ENCODE data around the gene TRAF5.

TRAF5 gene

DNA sequence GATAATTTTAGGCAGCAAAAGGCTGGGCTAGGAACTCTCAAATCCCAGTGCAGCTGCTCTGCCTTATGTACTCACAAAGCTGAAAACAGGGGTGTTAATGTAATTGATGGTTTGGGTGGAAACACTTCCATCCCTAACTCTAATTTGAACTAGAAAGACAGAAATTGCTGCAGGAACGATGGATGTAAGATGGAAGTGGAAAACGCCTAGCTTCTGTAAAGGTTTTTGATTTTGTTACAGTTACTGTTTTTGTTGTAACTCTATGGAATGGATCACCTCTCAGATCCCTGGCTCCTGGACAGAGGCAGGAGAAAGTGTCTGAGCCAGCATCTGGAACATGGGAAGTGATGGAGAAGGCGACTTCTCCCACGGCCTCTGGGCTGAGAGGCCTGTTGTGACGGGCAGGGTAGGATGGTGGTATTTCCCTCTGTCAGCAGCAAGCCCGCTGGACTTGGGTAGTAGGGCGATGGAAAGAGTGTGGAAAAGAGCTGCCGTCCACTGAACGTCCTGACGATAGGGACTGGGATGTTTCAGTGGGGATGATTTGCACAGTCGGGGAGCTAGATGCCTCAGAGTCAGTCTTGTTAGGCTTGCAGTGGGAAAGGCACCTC is 1.6 kb downstream of the TRAF5 start:
- DNase-seq (ENCODE audit: low read depth) = no peak

DNA sequence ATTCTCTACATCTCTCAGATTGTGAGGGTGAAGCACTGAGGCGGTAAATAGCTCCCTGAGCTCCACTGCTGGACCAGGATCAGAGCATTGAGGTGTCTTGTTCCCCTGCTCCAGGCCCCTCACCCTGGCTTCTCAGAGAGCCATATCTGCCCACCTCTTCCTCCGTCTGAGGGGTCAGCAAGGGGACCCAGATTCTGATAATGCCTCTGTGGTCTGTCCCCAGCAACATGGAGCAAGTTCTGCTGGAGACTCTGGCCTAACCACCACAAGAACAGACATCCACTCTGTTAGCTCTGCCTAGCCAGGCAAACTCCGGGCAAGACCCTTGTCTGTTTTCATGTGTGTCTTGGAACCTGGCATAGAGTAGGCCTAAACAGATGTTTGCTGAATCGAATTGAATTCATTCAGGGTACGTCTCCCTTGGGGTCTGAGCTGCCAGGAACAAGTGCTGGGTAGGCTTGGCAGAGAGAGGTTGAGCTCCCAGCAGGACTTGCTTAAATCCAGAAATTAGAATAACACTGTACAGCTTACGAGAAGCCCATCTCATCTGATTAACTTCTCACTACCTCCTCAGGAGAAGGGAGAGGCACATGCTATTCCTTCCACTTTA is 2.3 kb downstream of the TRAF5 start:
- no peak for DNase-seq (ENCODE audit: low read depth)

DNA sequence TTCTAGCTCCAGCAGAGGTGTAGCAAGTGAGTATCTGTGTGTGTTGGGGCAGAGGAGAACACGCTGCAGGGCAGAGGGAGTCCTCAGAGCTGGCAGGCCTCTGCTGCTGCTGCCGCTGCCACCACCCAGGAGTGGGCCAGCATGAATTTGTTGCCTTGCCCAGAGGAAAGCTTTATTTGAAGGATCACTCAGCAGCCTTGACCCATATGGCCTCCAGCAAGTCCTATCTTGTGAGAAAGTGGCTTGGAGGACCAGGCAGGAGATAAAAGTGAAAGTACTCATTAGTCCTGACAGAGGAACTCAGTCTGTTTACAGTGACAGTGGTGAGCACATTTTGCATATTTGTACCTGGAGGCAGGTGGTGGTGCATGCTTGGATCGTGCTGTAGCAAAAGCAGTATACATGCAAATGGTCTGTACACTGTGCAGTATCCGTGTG is 3.1 kb downstream of the TRAF5 start:
- DNase-seq (ENCODE audit: low read depth) = no peak

- DNase-seq (ENCODE audit: low read depth) = no peak
These were observed 3.8 kb downstream of the TRAF5 start for GRCh38 chr1:211330282-211330936.

DNA sequence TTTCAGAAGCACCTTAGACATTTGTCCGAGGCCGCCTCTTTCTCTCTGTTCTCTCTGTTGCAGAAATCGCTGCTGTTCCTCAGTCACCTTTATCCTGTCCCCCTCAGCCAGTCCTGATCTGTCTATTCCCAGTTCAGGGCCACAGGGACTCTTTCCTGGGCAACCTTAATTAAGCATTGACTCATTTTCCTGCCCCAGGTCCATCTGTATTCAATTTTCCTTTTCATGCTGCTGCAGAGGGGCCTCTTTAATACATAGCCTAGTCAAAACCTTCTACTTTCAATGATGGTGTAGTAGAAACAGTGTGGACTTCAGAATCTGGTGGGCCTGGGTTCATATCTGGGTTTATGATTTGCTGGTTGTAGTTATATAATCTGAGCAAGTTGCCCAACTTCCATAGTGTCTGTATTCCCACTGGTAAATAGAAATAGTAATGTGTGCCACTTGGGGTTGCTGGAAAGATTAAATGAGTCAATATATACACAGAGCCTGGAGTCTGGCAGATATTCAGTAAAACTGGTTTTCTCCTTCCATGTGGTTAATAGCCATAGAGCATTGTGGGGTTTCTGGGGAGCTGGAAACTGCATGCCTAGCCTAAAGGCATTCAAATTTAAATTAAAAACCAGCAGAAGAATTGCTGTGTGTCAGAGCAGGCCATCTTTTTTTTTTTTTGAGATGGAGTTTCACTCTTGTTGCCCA is 4.5 kb downstream of the TRAF5 start:
- no peak for DNase-seq (ENCODE audit: low read depth)

DNA sequence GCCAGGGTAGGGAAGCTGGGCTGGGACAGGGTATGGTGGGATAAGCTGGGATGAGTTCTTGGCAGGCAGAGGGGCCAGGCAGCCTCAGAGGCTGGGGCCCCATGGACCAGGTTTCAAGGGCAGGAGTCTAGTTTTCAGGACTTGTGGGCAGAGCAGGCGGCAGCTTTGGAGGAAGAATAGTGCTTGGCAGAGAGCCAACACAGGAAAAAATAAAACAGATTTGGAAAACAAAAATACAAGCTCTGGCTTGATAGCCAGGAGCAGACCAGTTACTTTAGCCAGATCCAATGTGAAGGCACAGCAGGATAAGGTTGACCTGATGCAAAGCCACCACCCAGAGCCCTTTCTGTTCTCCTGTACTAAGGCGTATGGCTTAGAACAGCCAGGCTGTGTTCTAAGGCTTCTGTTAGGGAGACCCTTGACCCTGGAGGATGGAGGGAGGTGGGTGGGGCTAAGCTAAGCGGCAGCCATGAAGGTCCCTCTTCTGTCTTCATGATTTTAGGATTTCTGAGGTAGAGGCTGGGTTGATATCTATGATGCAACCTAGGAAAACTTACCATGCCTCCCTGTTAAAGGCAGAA is 5.5 kb downstream of the TRAF5 start:
- DNase-seq (ENCODE audit: low read depth) = no peak

DNA sequence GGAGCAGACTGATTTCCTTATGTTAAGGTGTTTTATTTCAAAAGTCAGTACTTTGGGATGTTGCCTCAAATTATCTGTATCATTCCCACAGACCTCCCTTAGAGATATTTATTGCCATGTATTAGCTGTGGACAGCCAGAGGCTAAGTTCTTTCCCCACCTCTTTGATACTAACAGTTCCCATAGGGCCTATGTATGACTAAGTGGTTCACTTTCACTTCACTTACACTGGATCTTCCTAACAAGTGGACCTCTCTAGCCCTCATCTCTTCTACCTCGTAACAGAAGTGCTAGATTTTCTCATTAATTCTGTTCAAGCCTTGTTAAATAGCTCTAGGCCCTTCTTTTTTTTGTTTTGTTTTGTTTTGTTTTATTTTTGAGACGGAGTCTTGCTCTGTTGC is 6.2 kb downstream of the TRAF5 start:
- no peak for DNase-seq (ENCODE audit: low read depth)

DNA sequence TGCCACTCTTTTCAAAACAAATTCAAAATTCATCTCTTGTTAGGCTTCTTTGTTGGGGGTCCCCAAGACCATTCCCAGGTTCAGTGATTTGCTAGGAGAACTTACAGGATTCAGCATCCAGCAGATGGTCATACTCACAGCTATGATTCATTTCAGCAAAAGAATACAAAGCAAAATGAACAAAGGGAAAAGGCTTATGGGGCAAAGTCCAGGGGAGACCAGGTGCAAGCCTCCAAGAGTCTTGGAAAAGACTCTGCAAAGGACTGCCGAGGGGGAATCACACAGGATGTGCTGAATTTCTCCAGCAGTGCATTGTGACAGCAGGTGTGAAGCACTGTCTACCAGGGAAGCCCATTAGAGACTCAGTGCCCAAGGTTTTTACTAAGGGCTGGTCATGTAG is 7.3 kb downstream of the TRAF5 start:
- DNase-seq (ENCODE audit: low read depth) = no peak

DNA sequence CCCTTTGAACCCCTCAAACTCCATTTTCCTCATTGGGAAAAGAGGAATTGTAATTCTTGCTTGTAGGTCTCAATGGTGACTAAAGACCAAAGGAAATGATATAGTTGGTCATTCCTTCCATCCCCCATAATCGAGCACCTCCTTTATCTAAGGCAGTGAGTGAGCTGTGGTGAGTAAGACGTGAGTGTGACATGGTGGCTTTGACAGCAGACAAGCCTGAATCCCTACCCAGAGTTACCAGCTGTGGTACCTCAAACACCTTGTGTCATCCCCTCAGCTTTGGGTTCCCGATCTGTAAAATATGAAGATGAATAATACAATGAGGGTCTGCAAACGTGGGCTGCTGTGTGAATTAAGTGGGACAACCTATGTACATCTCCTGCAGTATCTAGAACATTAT is 8.4 kb downstream of the TRAF5 start:
- no peak for DNase-seq (ENCODE audit: low read depth)

- no peak for DNase-seq (ENCODE audit: low read depth)
These were observed 9.0 kb downstream of the TRAF5 start for GRCh38 chr1:211335522-211336157.

DNA sequence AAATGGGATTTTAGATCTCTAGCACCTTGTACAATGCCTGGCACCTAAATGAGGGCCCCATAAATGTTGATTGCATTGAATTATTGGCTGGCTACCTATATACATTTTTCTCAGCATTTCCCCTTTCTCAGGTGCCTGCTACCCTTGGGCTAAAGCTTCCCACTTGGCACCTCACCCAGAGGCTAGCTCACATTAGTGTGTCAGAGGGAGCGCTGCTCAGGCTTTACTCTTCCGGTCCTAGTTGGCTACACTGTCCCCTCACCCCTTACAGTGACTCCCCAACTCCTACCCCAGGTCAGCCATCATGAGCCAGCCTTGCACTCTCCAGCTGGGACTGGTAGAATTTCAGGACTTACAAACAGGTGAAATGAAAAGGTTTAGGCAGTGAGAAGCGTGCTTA is 9.5 kb downstream of the TRAF5 start:
- DNase-seq (ENCODE audit: low read depth) = no peak

- DNase-seq (ENCODE audit: low read depth) = no peak
These were observed 10.1 kb downstream of the TRAF5 start for GRCh38 chr1:211336775-211337174.

- no peak for DNase-seq (ENCODE audit: low read depth)
These were observed 11.0 kb downstream of the TRAF5 start for GRCh38 chr1:211337430-211338223.

- no peak for DNase-seq (ENCODE audit: low read depth)
These were observed 11.6 kb downstream of the TRAF5 start for GRCh38 chr1:211338224-211338620.

DNA sequence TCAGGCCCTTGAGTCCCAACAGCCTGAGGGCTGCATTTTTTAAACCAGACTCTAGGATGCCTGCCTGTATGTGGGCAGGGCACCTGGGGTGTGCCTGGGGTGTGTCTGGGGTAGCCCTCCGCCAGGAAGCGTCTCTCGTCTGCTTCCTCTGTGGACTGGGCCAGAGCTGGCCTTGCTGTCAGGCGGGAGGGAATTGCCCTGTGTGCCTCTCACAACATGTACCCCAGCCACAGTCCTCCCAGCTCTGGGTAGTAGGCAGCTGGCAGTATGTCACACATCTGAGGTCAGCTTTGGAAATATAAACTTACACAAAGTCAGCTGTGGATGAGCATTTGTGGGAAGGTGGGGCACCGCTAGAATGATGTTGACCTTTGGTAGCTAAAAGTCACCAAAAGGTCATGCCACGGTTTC is 13.0 kb downstream of the TRAF5 start:
- DNase-seq (ENCODE audit: low read depth) = no peak

DNA sequence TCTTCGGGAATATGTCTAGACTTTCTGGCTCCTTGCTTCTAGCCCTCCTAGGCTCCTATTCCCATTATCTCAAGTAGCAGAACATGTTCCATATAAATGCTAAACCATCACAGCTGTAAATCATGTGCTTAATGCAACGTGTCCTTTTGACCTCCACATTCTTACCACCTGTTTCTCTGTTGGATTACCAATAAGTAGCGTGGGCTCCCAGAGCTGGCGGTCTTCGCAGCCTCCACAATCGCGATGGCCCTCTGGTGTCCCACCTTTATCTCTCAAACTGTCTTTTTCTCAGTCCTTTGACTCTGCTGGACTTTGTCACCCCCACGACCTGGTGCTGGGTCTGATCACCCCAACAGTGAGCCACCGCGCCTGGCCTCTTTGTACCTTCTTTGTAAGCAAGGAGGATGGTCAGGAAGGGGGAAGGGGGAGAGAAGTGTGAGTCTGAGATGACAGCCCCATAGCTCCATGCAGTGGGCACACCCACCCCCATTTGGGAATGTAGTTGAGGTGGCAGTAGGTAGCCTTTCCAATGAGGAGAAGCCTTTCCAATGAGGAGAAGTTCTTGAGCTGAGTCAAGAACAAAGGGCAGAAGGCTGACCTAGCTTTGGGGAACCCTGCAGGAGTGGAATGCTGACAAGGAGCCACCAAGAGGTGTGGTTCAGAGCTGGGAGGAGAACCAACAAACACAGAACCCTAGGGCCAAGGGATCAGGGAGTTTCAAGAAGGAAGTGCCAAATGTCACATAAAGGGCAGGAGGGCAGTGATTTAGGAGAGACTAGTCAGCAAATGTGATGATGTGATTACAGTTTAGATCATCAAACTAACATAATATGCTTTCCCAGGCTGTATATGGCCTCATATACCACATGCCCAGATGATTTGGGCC is 14.2 kb downstream of the TRAF5 start:
- no peak for DNase-seq (ENCODE audit: low read depth)

- no peak for DNase-seq (ENCODE audit: low read depth)
These were observed 15.4 kb downstream of the TRAF5 start for GRCh38 chr1:211341999-211342398.

- no peak for DNase-seq (ENCODE audit: low read depth)
These were observed 17.0 kb downstream of the TRAF5 start for GRCh38 chr1:211343607-211344006.

- no peak for DNase-seq (ENCODE audit: low read depth)
These were observed 17.6 kb downstream of the TRAF5 start for GRCh38 chr1:211344152-211344618.

GRCh38 chr1:211345719-211346118 is 19.1 kb downstream of the TRAF5 start:
- DNase-seq (ENCODE audit: low read depth) = no peak

All from stimulated activated CD4-positive, alpha-beta T cell treated with anti-CD3 and anti-CD28 coated beads, Interleukin-2, amount 100 ng/mL, for 4 hours (primary cell).